ENCODE data around the gene SKOR2. TPM values are rescaled to one million over a fixed set of nuclear protein-coding genes. Genes with fewer than 3 reads are reported as not detected.
A peak's percentile ranks its signal among the peaks of the same experiment; 100 is the strongest.

Gene SKOR2
- total RNA-seq, 2 experiments from 2014 or later: not detected

GRCh38 chr18:47248115-47248603 lies 3.3 kb downstream of the SKOR2 start:
- ATAC-seq (ENCODE audit: low read depth): no peak
- Mint-ChIP-seq H3K4me3 (peak overlapping the region; percentile 18), H3K27ac (peak overlapping the region; percentile 43)

DNA sequence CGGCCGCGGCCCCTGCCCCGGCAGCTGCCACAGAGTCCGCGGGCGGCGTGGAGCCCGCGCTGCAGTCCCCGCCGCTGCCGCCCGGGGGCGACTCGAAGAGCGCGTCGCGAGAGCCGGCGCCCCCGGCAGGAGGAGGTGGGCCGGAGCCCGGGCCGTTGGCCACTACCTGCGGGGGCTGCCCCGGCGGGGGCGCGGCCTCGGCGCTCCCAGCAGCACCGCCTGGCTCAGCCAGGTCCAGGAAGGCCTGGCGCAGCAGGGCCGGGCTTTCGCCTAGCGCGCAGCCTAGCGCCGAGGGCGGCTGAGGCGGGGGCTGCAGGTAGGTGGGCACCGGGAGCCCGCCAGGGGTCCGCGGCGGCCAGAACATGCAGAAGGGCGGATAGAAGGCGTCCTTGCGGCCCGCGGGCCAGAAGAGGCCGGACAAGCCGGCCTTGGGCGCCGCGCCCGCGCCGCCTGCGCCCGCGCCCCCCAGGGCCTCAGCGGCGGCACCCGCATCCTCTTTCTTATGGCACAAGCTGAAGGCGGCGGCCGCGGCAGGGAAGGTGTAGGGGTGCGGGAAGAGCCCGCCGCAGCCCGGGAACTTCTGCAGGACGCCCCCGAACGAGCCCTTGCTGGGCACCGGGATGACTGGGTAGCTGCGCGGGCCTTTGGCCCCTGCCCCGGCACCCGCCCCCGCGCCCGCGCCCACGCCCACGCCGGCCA lies 3.9 kb downstream of the SKOR2 start:
- ATAC-seq (ENCODE audit: low read depth): no peak
- peaks cover 75% of the 10 kb centered on the region for H3K27me3 Mint-ChIP-seq

More at GRCh38 chr18:47248115-47248603, 3.3 kb downstream of the SKOR2 start:
- Mint-ChIP-seq H3K4me1 (peaks cover 6% of the 10 kb centered on the region), H3K27me3 (peaks cover 75% of the 10 kb centered on the region), H3K9me3 (peaks cover 9% of the 10 kb centered on the region), H3K36me3 (peaks cover 3% of the 10 kb centered on the region)
- peak; percentile 36 for DNase-seq
- POLR2A ChIA-PET: no interaction called here

GRCh38 chr18:47247036-47247415 lies 4.4 kb downstream of the SKOR2 start:
- peaks cover 71% of the 10 kb centered on the region for H3K27me3 Mint-ChIP-seq
- peaks cover 6% of the 10 kb centered on the region for H3K4me1 Mint-ChIP-seq
- no peak for DNase-seq
- H3K9me3 Mint-ChIP-seq: peaks cover 9% of the 10 kb centered on the region
- POLR2A ChIA-PET: no interaction called here
- ATAC-seq (ENCODE audit: low read depth): no peak
- H3K27ac Mint-ChIP-seq: no peak overlapping the region
- peaks cover 3% of the 10 kb centered on the region for H3K36me3 Mint-ChIP-seq
- no peak overlapping the region for H3K4me3 Mint-ChIP-seq

More for the DNA sequence above, 3.9 kb downstream of the SKOR2 start:
- peak; percentile 42 for DNase-seq
- H3K9me3 Mint-ChIP-seq: peaks cover 9% of the 10 kb centered on the region
- no peak overlapping the region for H3K4me3 Mint-ChIP-seq
- peaks cover 6% of the 10 kb centered on the region for H3K4me1 Mint-ChIP-seq
- H3K36me3 Mint-ChIP-seq: peaks cover 3% of the 10 kb centered on the region
- POLR2A ChIA-PET: no interaction called here
- H3K27ac Mint-ChIP-seq: no peak overlapping the region

- ATAC-seq (ENCODE audit: low read depth) (no peak), DNase-seq (no peak)
- peak overlapping the region; percentile 42 for H3K4me3 Mint-ChIP-seq
- peaks cover 3% of the 10 kb centered on the region for H3K36me3 Mint-ChIP-seq
- POLR2A ChIA-PET: no interaction called here
- H3K4me1 Mint-ChIP-seq: peaks cover 6% of the 10 kb centered on the region
- peaks cover 9% of the 10 kb centered on the region for H3K9me3 Mint-ChIP-seq
- peaks cover 71% of the 10 kb centered on the region for H3K27me3 Mint-ChIP-seq
- peak overlapping the region; percentile 77 for H3K27ac Mint-ChIP-seq
Measured at GRCh38 chr18:47246027-47246971, 5.2 kb downstream of the SKOR2 start.

DNA sequence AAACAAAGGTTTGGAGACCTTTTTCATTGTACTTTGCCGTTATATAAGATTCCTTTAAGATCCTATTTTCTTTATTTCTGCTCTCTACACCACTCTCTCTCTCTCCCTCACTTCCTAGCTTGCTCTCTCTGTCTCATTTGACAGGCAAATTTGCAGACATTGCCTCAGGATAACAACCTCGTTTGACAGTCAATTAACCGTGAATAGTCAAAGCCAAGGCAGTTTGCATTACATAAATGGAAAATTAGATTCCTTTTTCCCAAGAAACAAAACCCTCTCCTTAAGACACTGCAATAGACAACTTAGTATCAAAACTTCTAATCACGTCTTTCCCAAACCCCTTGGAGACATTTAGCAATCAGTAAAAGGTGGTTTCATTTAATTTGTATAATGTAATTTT lies 7.4 kb downstream of the SKOR2 start:
- Mint-ChIP-seq H3K4me3 (no peak overlapping the region), H3K27ac (no peak overlapping the region), H3K4me1 (peaks cover 6% of the 10 kb centered on the region), H3K27me3 (peaks cover 60% of the 10 kb centered on the region), H3K36me3 (peaks cover 3% of the 10 kb centered on the region), H3K9me3 (peaks cover 7% of the 10 kb centered on the region)
- ATAC-seq (ENCODE audit: low read depth) (no peak), DNase-seq (no peak)
- POLR2A ChIA-PET: no interaction called here

DNA sequence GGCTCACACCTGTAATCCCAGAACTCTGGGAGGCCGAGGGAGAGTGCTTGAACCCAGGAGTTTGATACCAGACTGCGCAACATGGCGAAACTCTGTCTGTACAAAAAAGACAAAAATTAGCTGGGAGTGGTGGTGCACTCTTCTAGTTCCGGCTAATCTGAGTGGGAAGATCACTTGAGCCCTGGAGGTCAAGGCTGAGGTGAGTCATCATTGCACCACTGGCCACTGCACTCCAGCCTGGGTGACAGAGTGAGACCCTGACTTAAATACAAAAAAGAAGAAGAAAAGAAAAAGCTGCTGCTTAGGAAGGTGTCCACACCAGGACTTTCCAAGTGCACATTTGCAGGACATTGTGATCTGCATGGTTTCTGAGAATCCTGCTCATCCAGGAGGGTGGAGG lies 16.4 kb downstream of the SKOR2 start:
- peaks cover 28% of the 10 kb centered on the region for H3K27me3 Mint-ChIP-seq
- no peaks in the 10 kb centered on the region for H3K4me1 Mint-ChIP-seq
- POLR2A ChIA-PET: no interaction called here
- DNase-seq (no peak), ATAC-seq (ENCODE audit: low read depth) (no peak)
- no peak overlapping the region for H3K27ac Mint-ChIP-seq
- no peaks in the 10 kb centered on the region for H3K9me3 Mint-ChIP-seq
- no peak overlapping the region for H3K4me3 Mint-ChIP-seq
- H3K36me3 Mint-ChIP-seq: no peaks in the 10 kb centered on the region

GRCh38 chr18:47226660-47227059 lies 24.8 kb downstream of the SKOR2 start:
- Mint-ChIP-seq H3K27ac (no peak overlapping the region), H3K4me1 (no peaks in the 10 kb centered on the region), H3K27me3 (peaks cover 30% of the 10 kb centered on the region), H3K36me3 (no peaks in the 10 kb centered on the region), H3K4me3 (no peak overlapping the region), H3K9me3 (no peaks in the 10 kb centered on the region)
- DNase-seq (no peak), ATAC-seq (ENCODE audit: low read depth) (no peak)
- POLR2A ChIA-PET: no interaction called here

GRCh38 chr18:47215554-47216138 lies 35.8 kb downstream of the SKOR2 start:
- Mint-ChIP-seq H3K27ac (no peak overlapping the region), H3K9me3 (no peaks in the 10 kb centered on the region), H3K27me3 (peaks cover 62% of the 10 kb centered on the region), H3K4me1 (no peaks in the 10 kb centered on the region), H3K36me3 (no peaks in the 10 kb centered on the region), H3K4me3 (no peak overlapping the region)
- POLR2A ChIA-PET: no interaction called here
- DNase-seq (no peak), ATAC-seq (ENCODE audit: low read depth) (peak; percentile 77)

- no peak overlapping the region for H3K4me3 Mint-ChIP-seq
- H3K27me3 Mint-ChIP-seq: peaks cover 45% of the 10 kb centered on the region
- no peaks in the 10 kb centered on the region for H3K36me3 Mint-ChIP-seq
- POLR2A ChIA-PET: no interaction called here
- H3K27ac Mint-ChIP-seq: no peak overlapping the region
- no peak for ATAC-seq (ENCODE audit: low read depth)
- H3K9me3 Mint-ChIP-seq: no peaks in the 10 kb centered on the region
- no peak for DNase-seq
- H3K4me1 Mint-ChIP-seq: no peaks in the 10 kb centered on the region
Measured at GRCh38 chr18:47209171-47209570, 42.3 kb downstream of the SKOR2 start.

GRCh38 chr18:47206945-47207637 lies 44.4 kb downstream of the SKOR2 start:
- Mint-ChIP-seq H3K36me3 (no peaks in the 10 kb centered on the region), H3K4me1 (no peaks in the 10 kb centered on the region), H3K27ac (no peak overlapping the region), H3K27me3 (peaks cover 39% of the 10 kb centered on the region), H3K4me3 (no peak overlapping the region), H3K9me3 (no peaks in the 10 kb centered on the region)
- POLR2A ChIA-PET: no interaction called here
- no peak for ATAC-seq (ENCODE audit: low read depth)
- no peak for DNase-seq

GRCh38 chr18:47204908-47205522 lies 46.4 kb downstream of the SKOR2 start:
- no peak for ATAC-seq (ENCODE audit: low read depth)
- POLR2A ChIA-PET: no interaction called here
- H3K27ac Mint-ChIP-seq: no peak overlapping the region

DNA sequence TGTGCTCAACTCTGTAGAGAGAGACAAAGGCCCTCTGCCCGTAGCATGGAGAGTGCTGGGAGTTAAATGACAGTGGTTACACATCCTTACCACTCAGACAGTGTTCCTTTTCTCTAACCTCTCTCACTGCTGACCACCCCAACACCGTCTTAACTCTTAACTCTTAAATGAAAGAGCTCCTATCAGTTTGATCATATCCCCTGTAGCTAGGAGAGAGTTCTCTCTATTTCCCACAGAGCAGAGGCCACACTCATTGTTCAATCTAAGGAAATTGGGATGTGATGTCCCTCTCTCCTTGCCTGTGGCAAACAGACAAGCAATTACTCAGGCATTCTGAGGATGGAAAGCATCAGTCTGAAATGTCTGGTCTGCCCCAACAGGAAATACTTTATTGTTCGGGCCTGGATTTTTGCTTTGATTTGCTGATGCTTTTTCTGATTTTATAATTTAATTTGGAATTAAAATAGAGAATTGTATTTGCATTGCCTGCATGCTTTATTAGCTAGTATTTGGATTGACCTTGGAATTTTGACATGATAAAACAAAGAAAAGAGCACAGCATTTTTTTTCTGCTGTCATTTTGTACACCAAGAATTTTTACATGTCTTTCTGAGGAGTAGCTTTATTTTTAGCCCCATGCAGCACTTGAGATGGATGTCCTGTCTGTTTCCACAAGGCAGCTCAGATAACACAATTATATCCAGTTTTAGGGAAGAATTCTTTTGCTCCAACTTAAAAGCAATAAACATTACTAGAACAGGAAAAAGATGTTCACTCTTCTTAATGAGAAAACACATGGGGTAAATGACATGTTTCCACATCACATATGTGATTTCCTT lies 47.6 kb downstream of the SKOR2 start:
- Mint-ChIP-seq H3K27me3 (peaks cover 27% of the 10 kb centered on the region), H3K27ac (no peak overlapping the region), H3K4me1 (no peaks in the 10 kb centered on the region), H3K4me3 (no peak overlapping the region), H3K9me3 (no peaks in the 10 kb centered on the region), H3K36me3 (no peaks in the 10 kb centered on the region)
- DNase-seq (no peak), ATAC-seq (ENCODE audit: low read depth) (no peak)
- POLR2A ChIA-PET: no interaction called here

More at GRCh38 chr18:47204908-47205522, 46.4 kb downstream of the SKOR2 start:
- H3K4me1 Mint-ChIP-seq: no peaks in the 10 kb centered on the region
- no peaks in the 10 kb centered on the region for H3K36me3 Mint-ChIP-seq
- no peaks in the 10 kb centered on the region for H3K9me3 Mint-ChIP-seq
- H3K4me3 Mint-ChIP-seq: no peak overlapping the region
- H3K27me3 Mint-ChIP-seq: peaks cover 29% of the 10 kb centered on the region
- DNase-seq: no peak

Measured in activated naive CD8-positive, alpha-beta T cell treated with anti-CD3 and anti-CD28 coated beads, Interleukin-2, amount 10 ng/mL, durations not matched to agents 7 days and 5 days (primary cell).